Activated CD8-positive, alpha-beta memory T cell treated with anti-CD3 and anti-CD28 coated beads, Interleukin-2, amount 10 ng/mL, durations not matched to agents 7 days and 5 days (primary cell): ENCODE results near the gene TSEN2. TPM values are rescaled to one million over a fixed set of nuclear protein-coding genes. Genes with fewer than 3 reads are reported as not detected.

ENCODE experiments used
- ATAC-seq: fragments of 150-1000 bp; cut with Tn5 transposase; one replicate; pipeline ENCODE4 v1.10.0; 2021; ENCODE audit warnings: moderate library complexity
- CTCF ChIA-PET: fragments of 350-600 bp; sonication (Branson Sonifier 250); formaldehyde crosslinking; loops from one replicate; lab custom pipeline; 2021; ENCODE audit warnings: antibody characterized with exemption; lab: Charles Lee
- DNase-seq: peaks from one replicate; pipeline ENCODE4 v3.0.0-alpha.2; 2020
- H3K27ac Mint-ChIP-seq: one replicate; pipeline ENCODE4 v1.8.0; 2021; ENCODE audit warnings: mild to moderate bottlenecking, mixed read lengths
- H3K27me3 Mint-ChIP-seq: one replicate; pipeline ENCODE4 v1.8.0; 2021; ENCODE audit warnings: mixed read lengths
- H3K36me3 Mint-ChIP-seq: one replicate; pipeline ENCODE4 v1.8.0; 2021; ENCODE audit warnings: mild to moderate bottlenecking, mixed read lengths
- H3K4me1 Mint-ChIP-seq: one replicate; pipeline ENCODE4 v1.8.0; 2021; ENCODE audit warnings: mixed read lengths
- H3K4me3 Mint-ChIP-seq: one replicate; pipeline ENCODE4 v1.8.0; 2021; ENCODE audit warnings: mild to moderate bottlenecking, moderate library complexity, mixed read lengths
- H3K9me3 Mint-ChIP-seq: one replicate; pipeline ENCODE4 v1.8.0; 2022; ENCODE audit warnings: low read depth, mixed read lengths
- total RNA-seq, 2 experiments: library from RNA; stranded (reverse); gene quantifications; one replicate each; pipeline ENCODE4 v1.2.3, GENCODE V29; 2021

TSEN2 gene
- total RNA-seq, 2 experiments from 2014 or later = 12.6 to 13.0 TPM

GRCh38 chr3:12506201-12506709, 22.0 kb downstream of the TSEN2 start:
- H3K36me3 Mint-ChIP-seq = peaks cover 16% of the 10 kb centered on the region
- H3K9me3 Mint-ChIP-seq = no peaks in the 10 kb centered on the region
- CTCF ChIA-PET = no interaction called here
- no peak for DNase-seq
- no peak overlapping the region for H3K27ac Mint-ChIP-seq
- H3K4me3 Mint-ChIP-seq = no peak overlapping the region
- H3K4me1 Mint-ChIP-seq = no peaks in the 10 kb centered on the region
- no peaks in the 10 kb centered on the region for H3K27me3 Mint-ChIP-seq
- no peak for ATAC-seq

- no peaks in the 10 kb centered on the region for H3K27me3 Mint-ChIP-seq
- CTCF ChIA-PET = interaction anchor here (0.8 kb wide), 1 partner anchor 8 kb away, joined by 3 read pairs; no protein-coding TSS in a partner anchor
- ATAC-seq (no peak), DNase-seq (no peak)
- H3K9me3 Mint-ChIP-seq = no peaks in the 10 kb centered on the region
- H3K36me3 Mint-ChIP-seq = peaks cover 16% of the 10 kb centered on the region
- no peak overlapping the region for H3K27ac Mint-ChIP-seq
- no peak overlapping the region for H3K4me3 Mint-ChIP-seq
- no peaks in the 10 kb centered on the region for H3K4me1 Mint-ChIP-seq
These were observed 23.5 kb downstream of the TSEN2 start for GRCh38 chr3:12507591-12508281.

DNA sequence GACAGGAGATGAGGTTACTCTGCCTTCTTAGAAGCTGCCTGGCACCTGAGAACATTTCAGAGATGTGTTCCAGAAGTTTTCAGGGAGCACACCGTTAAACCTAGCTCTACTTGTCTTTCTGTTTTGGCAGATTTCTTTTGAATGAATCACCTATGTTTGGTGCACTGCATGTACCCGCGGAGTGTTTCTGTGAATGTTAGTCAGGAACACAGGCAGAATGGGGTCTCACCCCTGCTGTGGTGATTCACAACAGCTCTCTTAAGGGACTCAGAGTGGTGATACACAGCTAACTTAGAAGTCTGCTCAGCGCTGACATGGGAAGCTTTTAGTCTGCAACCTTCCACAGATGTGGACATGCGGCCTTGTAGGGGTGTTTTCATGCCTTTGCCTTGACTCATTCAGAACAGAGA, 24.0 kb downstream of the TSEN2 start:
- Mint-ChIP-seq H3K4me1 (no peaks in the 10 kb centered on the region), H3K27me3 (no peaks in the 10 kb centered on the region), H3K4me3 (no peak overlapping the region), H3K27ac (no peak overlapping the region), H3K9me3 (no peaks in the 10 kb centered on the region), H3K36me3 (peaks cover 13% of the 10 kb centered on the region)
- no peak for DNase-seq
- no peak for ATAC-seq
- CTCF ChIA-PET = interaction anchor here (0.8 kb wide), 1 partner anchor 9 kb away, joined by 3 read pairs; no protein-coding TSS in a partner anchor

DNA sequence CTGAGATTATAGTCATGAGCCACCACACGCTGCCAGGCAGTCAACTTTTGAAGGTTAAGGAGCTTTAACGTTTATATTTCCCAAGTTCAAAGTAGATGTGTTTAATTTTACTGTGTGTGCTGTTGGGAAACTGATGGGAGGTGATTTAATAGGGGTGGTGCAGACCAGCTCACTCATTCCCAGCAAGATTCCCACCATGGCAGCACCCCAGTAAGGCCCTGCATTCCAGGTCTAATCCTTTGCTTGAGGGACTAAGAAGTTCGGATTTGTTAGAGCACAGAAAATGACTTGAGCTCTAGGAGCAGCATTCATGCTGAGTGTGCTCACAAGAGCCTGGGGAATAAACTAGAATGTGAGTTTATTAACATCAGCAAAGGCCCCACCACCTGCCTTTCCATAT, 25.2 kb downstream of the TSEN2 start:
- CTCF ChIA-PET = interaction anchor here (0.7 to 1.0 kb wide), 2 partner anchors 14 to 210 kb away, joined by 3 read pairs; no protein-coding TSS in a partner anchor
- no peak for DNase-seq
- Mint-ChIP-seq H3K27ac (no peak overlapping the region), H3K36me3 (peaks cover 3% of the 10 kb centered on the region), H3K9me3 (no peaks in the 10 kb centered on the region), H3K4me1 (no peaks in the 10 kb centered on the region), H3K4me3 (no peak overlapping the region), H3K27me3 (no peaks in the 10 kb centered on the region)
- no peak for ATAC-seq

GRCh38 chr3:12512534-12513118, 28.3 kb downstream of the TSEN2 start:
- H3K4me3 Mint-ChIP-seq = no peak overlapping the region
- no peak for DNase-seq
- H3K36me3 Mint-ChIP-seq = peaks cover 3% of the 10 kb centered on the region
- H3K4me1 Mint-ChIP-seq = no peaks in the 10 kb centered on the region
- CTCF ChIA-PET = interaction anchor here (1.0 kb wide), 1 partner anchor 8 kb away, joined by 3 read pairs; no protein-coding TSS in a partner anchor
- no peak for ATAC-seq
- H3K27me3 Mint-ChIP-seq = no peaks in the 10 kb centered on the region
- H3K9me3 Mint-ChIP-seq = no peaks in the 10 kb centered on the region
- no peak overlapping the region for H3K27ac Mint-ChIP-seq

GRCh38 chr3:12513694-12514446, 29.6 kb downstream of the TSEN2 start:
- no peak overlapping the region for H3K4me3 Mint-ChIP-seq
- H3K27ac Mint-ChIP-seq = no peak overlapping the region
- no peaks in the 10 kb centered on the region for H3K27me3 Mint-ChIP-seq
- no peaks in the 10 kb centered on the region for H3K9me3 Mint-ChIP-seq
- CTCF ChIA-PET = interaction anchor here (1.0 kb wide), 1 partner anchor 9 kb away, joined by 3 read pairs; no protein-coding TSS in a partner anchor
- peaks cover 3% of the 10 kb centered on the region for H3K36me3 Mint-ChIP-seq
- DNase-seq (no peak), ATAC-seq (no peak)
- H3K4me1 Mint-ChIP-seq = no peaks in the 10 kb centered on the region

DNA sequence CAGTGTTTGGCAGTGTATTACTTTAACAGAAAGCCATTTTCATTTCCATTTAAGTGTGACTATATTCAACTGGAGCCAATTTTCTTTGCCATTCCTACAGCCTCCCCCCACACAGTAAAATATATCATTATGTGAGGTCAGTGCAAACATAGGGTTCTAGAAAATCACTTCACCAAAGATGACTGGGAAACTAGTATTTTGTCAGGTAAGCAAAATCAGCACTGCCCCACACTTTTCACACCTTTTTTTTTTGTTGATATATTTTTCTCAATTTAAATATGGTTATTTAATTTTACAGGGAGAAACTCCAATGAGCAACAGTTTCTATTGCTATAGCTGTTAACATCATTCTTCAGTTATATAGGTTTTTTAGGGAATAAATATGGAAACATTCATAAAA, 31.4 kb downstream of the TSEN2 start:
- DNase-seq (no peak), ATAC-seq (no peak)
- H3K9me3 Mint-ChIP-seq = no peaks in the 10 kb centered on the region
- no peak overlapping the region for H3K27ac Mint-ChIP-seq
- CTCF ChIA-PET = no interaction called here
- no peaks in the 10 kb centered on the region for H3K4me1 Mint-ChIP-seq
- peaks cover 3% of the 10 kb centered on the region for H3K36me3 Mint-ChIP-seq
- no peaks in the 10 kb centered on the region for H3K27me3 Mint-ChIP-seq
- H3K4me3 Mint-ChIP-seq = no peak overlapping the region

GRCh38 chr3:12516873-12517272, 32.6 kb downstream of the TSEN2 start:
- CTCF ChIA-PET = no interaction called here
- Mint-ChIP-seq H3K27me3 (no peaks in the 10 kb centered on the region), H3K4me3 (no peak overlapping the region), H3K36me3 (peaks cover 9% of the 10 kb centered on the region), H3K4me1 (no peaks in the 10 kb centered on the region), H3K9me3 (no peaks in the 10 kb centered on the region), H3K27ac (no peak overlapping the region)
- DNase-seq (no peak), ATAC-seq (no peak)

- Mint-ChIP-seq H3K4me3 (no peak overlapping the region), H3K27ac (no peak overlapping the region), H3K27me3 (no peaks in the 10 kb centered on the region), H3K36me3 (peaks cover 15% of the 10 kb centered on the region), H3K9me3 (no peaks in the 10 kb centered on the region), H3K4me1 (no peaks in the 10 kb centered on the region)
- DNase-seq = no peak
- CTCF ChIA-PET = no interaction called here
- no peak for ATAC-seq
These were observed 34.2 kb downstream of the TSEN2 start for GRCh38 chr3:12518261-12519028.

- Mint-ChIP-seq H3K36me3 (peaks cover 18% of the 10 kb centered on the region), H3K9me3 (no peaks in the 10 kb centered on the region), H3K27ac (no peak overlapping the region), H3K4me1 (no peaks in the 10 kb centered on the region), H3K27me3 (no peaks in the 10 kb centered on the region), H3K4me3 (no peak overlapping the region)
- CTCF ChIA-PET = no interaction called here
- no peak for ATAC-seq
- DNase-seq = no peak
These were observed 36.7 kb downstream of the TSEN2 start for GRCh38 chr3:12521010-12521409.

DNA sequence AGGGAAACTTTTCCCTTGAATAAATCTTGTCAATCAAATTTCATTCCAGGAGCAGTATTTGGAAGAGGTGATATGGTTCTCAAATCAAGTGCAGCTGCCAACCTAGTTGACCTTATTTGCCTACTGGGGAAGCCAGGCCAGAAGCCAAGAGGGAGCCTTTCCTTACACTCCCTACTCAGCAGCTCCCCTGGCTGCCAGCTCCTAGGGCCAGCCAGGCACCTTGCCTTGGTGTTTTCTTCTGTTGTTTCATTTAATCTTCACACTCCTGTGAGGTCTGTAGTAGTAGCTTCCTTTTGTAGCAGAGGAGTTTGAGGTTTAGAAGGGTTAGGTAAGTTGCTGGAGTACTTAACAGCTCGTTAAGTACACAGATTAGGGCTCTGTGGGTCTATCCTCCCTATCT, 38.4 kb downstream of the TSEN2 start:
- no peak for ATAC-seq
- DNase-seq = no peak
- H3K9me3 Mint-ChIP-seq = no peaks in the 10 kb centered on the region
- H3K27me3 Mint-ChIP-seq = no peaks in the 10 kb centered on the region
- H3K27ac Mint-ChIP-seq = no peak overlapping the region
- no peak overlapping the region for H3K4me3 Mint-ChIP-seq
- peaks cover 16% of the 10 kb centered on the region for H3K36me3 Mint-ChIP-seq
- CTCF ChIA-PET = interaction anchor here (1.1 kb wide), 1 partner anchor 28 kb away, joined by 3 read pairs; no protein-coding TSS in a partner anchor
- no peaks in the 10 kb centered on the region for H3K4me1 Mint-ChIP-seq

- Mint-ChIP-seq H3K4me1 (no peaks in the 10 kb centered on the region), H3K36me3 (peaks cover 13% of the 10 kb centered on the region), H3K4me3 (no peak overlapping the region), H3K27ac (no peak overlapping the region), H3K9me3 (no peaks in the 10 kb centered on the region), H3K27me3 (no peaks in the 10 kb centered on the region)
- ATAC-seq (no peak), DNase-seq (no peak)
- CTCF ChIA-PET = no interaction called here
These were observed 43.5 kb downstream of the TSEN2 start for GRCh38 chr3:12527757-12528143.

DNA sequence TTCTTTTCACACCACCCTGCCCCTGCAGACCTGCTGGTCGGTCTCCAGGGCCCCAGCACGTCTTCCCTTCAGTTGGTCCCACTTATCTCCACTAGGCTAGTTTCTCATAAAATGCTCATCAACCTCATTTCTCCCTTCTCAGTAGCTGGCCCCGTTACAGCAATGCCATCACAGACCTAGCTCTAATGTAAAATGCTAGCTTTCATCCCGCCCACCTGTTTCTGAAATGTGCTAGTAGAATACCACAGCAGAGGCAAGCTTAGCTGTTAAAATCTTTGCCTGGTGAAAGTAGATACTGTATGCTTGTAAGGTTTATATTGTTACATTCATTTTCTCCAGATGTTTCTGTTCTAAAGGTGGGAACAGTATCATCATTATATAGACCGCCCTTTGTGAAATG, 47.9 kb downstream of the TSEN2 start:
- Mint-ChIP-seq H3K27ac (no peak overlapping the region), H3K4me3 (no peak overlapping the region), H3K36me3 (peaks cover 6% of the 10 kb centered on the region), H3K4me1 (no peaks in the 10 kb centered on the region), H3K9me3 (no peaks in the 10 kb centered on the region), H3K27me3 (no peaks in the 10 kb centered on the region)
- CTCF ChIA-PET = no interaction called here
- DNase-seq (no peak), ATAC-seq (no peak)
